SU-DHL-6 (cell line): ENCODE measurements around the gene DDX17.

Experiments used
- H2AFZ ChIP-seq: fragments of 200-600 bp; sonication (generic); 2 replicates; pipeline ENCODE4 v1.6.1; 2014; ENCODE audit warnings: low read depth, mild to moderate bottlenecking, moderate library complexity, mixed read lengths, antibody characterized with exemption, low read length; ENCODE audit not compliant: severe bottlenecking
- H3F3A ChIP-seq: fragments of 200-600 bp; shearing (Covaris generic); 2 replicates; pipeline ENCODE4 v1.6.0; 2016; ENCODE audit warnings: antibody characterized with exemption, mild to moderate bottlenecking; ENCODE audit not compliant: insufficient read depth
- H3K27ac ChIP-seq: fragments of 200-600 bp; sonication (generic); 2 replicates; pipeline ENCODE4 v1.5.1; 2016; ENCODE audit warnings: low read depth, mild to moderate bottlenecking, low read length, moderate library complexity, mixed read lengths
- H3K27me3 ChIP-seq: fragments of 200-600 bp; sonication (generic), shearing (Covaris generic); 2 replicates; pipeline ENCODE4 v1.6.0; 2014; ENCODE audit warnings: mild to moderate bottlenecking, low read length
- H3K36me3 ChIP-seq: fragments of 200-600 bp; sonication (generic); 2 replicates; pipeline ENCODE4 v1.6.1; 2014; ENCODE audit warnings: mild to moderate bottlenecking, low read length, mixed read lengths
- H3K4me2 ChIP-seq: fragments of 300-600, 200-600 bp; shearing (Covaris generic), sonication (generic); 2 replicates; pipeline ENCODE4 v1.6.0; 2014; ENCODE audit warnings: low read length, low read depth, mild to moderate bottlenecking; ENCODE audit not compliant: poor library complexity, severe bottlenecking
- H3K4me3 ChIP-seq: fragments of 200-600 bp; sonication (generic); 2 replicates; pipeline ENCODE4 v1.5.1; 2014; ENCODE audit warnings: antibody characterized with exemption, low read length, mild to moderate bottlenecking, mixed read lengths; ENCODE audit not compliant: insufficient read depth, poor library complexity, severe bottlenecking
- H3K79me2 ChIP-seq: fragments of 200-600 bp; sonication (generic); 2 replicates; pipeline ENCODE4 v1.6.1; 2014; ENCODE audit warnings: mild to moderate bottlenecking, low read length, moderate library complexity; ENCODE audit not compliant: insufficient read depth
- H3K9ac ChIP-seq: fragments of 200-600 bp; sonication (generic); 2 replicates; pipeline ENCODE4 v1.7.0; 2014; ENCODE audit warnings: mild to moderate bottlenecking, low read length
- H3K9me2 ChIP-seq: fragments of 200-600 bp; sonication (generic); replicated peaks from 2 replicates; pipeline ENCODE4 v1.6.1; 2014; ENCODE audit warnings: low read length; ENCODE audit not compliant: insufficient read depth
- H3K9me3 ChIP-seq: fragments of 200-600 bp; sonication (generic); 2 replicates; pipeline ENCODE4 v1.6.1; 2014; ENCODE audit warnings: low read length, mixed read lengths; ENCODE audit not compliant: insufficient read depth
- H4K20me1 ChIP-seq: fragments of 200-600 bp; sonication (generic); 2 replicates; pipeline ENCODE4 v1.6.1; 2014; ENCODE audit warnings: low read depth, mild to moderate bottlenecking, antibody characterized with exemption, low read length, moderate library complexity, mixed read lengths
- EZH2phosphoT487 ChIP-seq: fragments of 200-600 bp; sonication (generic), shearing (Covaris generic); conservative IDR thresholded peaks from 2 replicates; pipeline ENCODE4 v1.6.1; 2018; ENCODE audit warnings: mild to moderate bottlenecking, antibody characterized with exemption, low read length, moderate library complexity, mixed read lengths
- TF ChIP-seq, protein P1 (sequence below): fragments of 200-600 bp; sonication (generic); IDR thresholded peaks from one replicate; pipeline ENCODE4 v1.5.1; 2017; ENCODE audit warnings: antibody characterized with exemption, mild to moderate bottlenecking, low read length, moderate library complexity; ENCODE audit not compliant: insufficient read depth, poor library complexity, severe bottlenecking

Gene DDX17

DNA sequence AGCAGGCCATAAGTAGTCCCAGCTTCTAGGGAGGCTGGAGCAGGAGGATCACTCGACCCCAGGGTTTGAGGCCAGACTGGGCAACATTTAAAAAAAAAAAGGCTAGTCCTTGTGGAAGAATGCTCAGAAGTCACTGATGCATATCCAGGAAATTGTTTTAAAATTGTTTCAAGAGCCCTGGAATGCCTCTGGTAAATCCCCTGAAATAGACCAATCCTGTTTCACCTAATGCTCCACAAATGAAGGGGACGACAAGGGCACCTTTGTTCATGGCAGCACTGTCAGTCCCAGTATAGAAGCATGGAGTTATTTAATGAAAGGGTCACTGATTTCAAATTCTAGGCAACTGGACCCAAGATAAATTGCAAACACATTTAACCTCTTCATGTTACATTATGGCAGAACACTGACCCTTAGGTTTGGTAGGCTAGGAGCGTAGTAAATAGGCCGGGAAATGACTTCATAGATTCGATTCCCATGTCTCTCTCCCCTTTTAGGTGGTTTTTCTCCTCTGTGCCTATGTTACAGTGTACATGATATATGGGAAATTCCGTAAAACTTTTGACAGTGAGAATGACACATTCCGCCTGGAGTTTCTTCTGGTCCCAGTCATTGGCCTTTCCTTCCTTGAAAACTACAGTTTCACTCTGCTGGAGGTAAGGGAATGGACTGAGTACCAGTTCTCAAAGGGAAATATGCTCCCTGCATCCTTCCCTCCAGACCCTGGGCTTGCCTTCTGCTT, 26.8 kb downstream of the DDX17 start:
- peaks cover 30% of the 10 kb centered on the region for H3F3A ChIP-seq

DNA sequence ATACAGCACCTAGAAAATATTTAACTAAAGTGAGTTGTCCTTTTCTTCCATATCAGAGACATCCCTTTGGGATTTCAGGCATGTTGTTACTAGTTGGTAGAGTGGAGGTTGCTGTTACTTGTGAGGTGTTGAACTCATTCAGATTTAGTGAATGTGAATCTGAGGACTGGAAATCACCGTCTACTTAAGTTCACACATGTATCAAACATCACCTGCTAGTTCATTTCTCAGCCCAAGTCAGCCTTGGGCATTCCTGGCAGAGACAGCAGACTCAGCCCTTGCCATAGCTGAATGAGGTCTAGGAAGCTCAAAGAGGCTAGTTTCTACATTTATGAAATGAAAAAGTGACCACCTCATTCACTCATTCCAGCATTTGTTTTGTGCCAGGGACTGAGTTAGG, 28.5 kb downstream of the DDX17 start:
- 0 out of 2 replicates have a peak, but pooled peaks cover 2% of the 10 kb centered on the region for H4K20me1 ChIP-seq
- no peaks in the 10 kb centered on the region for H3K79me2 ChIP-seq
- H3F3A ChIP-seq = peaks cover 15% of the 10 kb centered on the region
- no peak overlapping the region for H3K27ac ChIP-seq
- H3K4me3 ChIP-seq = no peak overlapping the region
- H3K27me3 ChIP-seq = no peaks in the 10 kb centered on the region
- H3K4me2 ChIP-seq = no peak overlapping the region
- no peaks in the 10 kb centered on the region for H3K9me3 ChIP-seq
- no peak for TF ChIP-seq EZH2phosphoT487
- TF ChIP-seq, protein P1, sequence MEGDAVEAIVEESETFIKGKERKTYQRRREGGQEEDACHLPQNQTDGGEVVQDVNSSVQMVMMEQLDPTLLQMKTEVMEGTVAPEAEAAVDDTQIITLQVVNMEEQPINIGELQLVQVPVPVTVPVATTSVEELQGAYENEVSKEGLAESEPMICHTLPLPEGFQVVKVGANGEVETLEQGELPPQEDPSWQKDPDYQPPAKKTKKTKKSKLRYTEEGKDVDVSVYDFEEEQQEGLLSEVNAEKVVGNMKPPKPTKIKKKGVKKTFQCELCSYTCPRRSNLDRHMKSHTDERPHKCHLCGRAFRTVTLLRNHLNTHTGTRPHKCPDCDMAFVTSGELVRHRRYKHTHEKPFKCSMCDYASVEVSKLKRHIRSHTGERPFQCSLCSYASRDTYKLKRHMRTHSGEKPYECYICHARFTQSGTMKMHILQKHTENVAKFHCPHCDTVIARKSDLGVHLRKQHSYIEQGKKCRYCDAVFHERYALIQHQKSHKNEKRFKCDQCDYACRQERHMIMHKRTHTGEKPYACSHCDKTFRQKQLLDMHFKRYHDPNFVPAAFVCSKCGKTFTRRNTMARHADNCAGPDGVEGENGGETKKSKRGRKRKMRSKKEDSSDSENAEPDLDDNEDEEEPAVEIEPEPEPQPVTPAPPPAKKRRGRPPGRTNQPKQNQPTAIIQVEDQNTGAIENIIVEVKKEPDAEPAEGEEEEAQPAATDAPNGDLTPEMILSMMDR = no peak
- H2AFZ ChIP-seq = no peak overlapping the region
- H3K36me3 ChIP-seq = peaks cover under 1% of the 10 kb centered on the region
- no peak overlapping the region for H3K9ac ChIP-seq
- no peaks in the 10 kb centered on the region for H3K9me2 ChIP-seq

More for the DNA sequence above, 26.8 kb downstream of the DDX17 start:
- H3K9me2 ChIP-seq = no peaks in the 10 kb centered on the region
- H3K27me3 ChIP-seq = no peaks in the 10 kb centered on the region
- TF ChIP-seq, protein P1 = no peak
- no peak for TF ChIP-seq EZH2phosphoT487
- no peak overlapping the region for H3K9ac ChIP-seq
- H4K20me1 ChIP-seq = 0 out of 2 replicates have a peak, but pooled peaks cover 3% of the 10 kb centered on the region
- H3K4me2 ChIP-seq = no peak overlapping the region
- H3K79me2 ChIP-seq = no peaks in the 10 kb centered on the region
- H3K4me3 ChIP-seq = no peak overlapping the region
- H3K36me3 ChIP-seq = peaks cover 18% of the 10 kb centered on the region
- H3K9me3 ChIP-seq = no peaks in the 10 kb centered on the region
- no peak overlapping the region for H3K27ac ChIP-seq
- no peak overlapping the region for H2AFZ ChIP-seq

DNA sequence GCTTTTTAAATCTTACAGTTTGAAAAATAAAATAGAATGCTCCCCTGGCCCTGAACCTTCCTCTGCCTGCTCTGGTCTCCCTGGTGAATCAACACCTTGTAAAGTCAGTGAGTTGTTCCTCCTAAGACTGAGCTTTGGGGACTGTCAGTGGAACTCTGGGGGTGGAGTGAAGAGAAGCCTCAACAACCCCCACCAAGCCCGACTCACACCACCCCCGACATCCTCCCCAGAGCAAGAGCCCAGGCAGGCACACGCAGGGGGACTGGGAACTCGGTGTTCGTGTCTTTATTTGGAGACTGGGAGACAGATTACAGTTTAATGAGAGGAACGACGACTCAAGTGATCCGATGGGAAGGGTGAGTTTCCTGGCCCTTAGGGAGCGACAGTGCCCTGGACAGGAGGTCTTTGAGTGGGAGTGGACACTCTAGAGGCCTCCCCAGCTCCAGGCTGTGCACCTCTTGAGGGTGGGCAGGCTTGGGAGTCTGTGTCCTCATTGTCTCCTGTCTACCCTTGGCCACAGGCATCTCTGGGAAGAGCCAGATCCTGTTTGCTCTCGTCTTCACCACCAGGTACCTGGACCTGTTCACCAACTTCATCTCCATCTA, 32.0 kb downstream of the DDX17 start:
- H3K79me2 ChIP-seq = no peaks in the 10 kb centered on the region
- no peak overlapping the region for H2AFZ ChIP-seq
- TF ChIP-seq, protein P1 = no peak
- TF ChIP-seq EZH2phosphoT487 = no peak
- no peaks in the 10 kb centered on the region for H3K36me3 ChIP-seq
- no peaks in the 10 kb centered on the region for H4K20me1 ChIP-seq
- H3K27me3 ChIP-seq = no peaks in the 10 kb centered on the region
- no peaks in the 10 kb centered on the region; the same call in 1 of the 2 replicates for H3F3A ChIP-seq
- H3K4me3 ChIP-seq = no peak overlapping the region
- no peaks in the 10 kb centered on the region for H3K9me2 ChIP-seq
- no peaks in the 10 kb centered on the region for H3K9me3 ChIP-seq
- H3K27ac ChIP-seq = no peak overlapping the region
- no peak overlapping the region for H3K9ac ChIP-seq
- H3K4me2 ChIP-seq = no peak overlapping the region
